Measurements from ENCODE around the gene MACC1. TPM values are rescaled to one million over a fixed set of nuclear protein-coding genes. Genes with fewer than 3 reads are reported as not detected.

MACC1 gene
- total and polyA plus RNA-seq, 9 of the 15 experiments (the other 6 are each of a cell fraction or from before 2014, with no cell fraction given) = 5.9 to 30.2 (median 10.4) TPM

- TF ChIP-seq ZHX1 (conservative IDR thresholded peaks at IDR 0.05; ENCODE audit: low read length) = no peak
- 0 out of 2 replicates have a peak, but pooled peaks have one; percentile 31 for TF ChIP-seq SUPT5H (IDR thresholded peaks at IDR 0.05)
- TF ChIP-seq E2F1 (CRISPR knock-in tag; IDR thresholded peaks at IDR 0.05) = no peak
- no peak for TF ChIP-seq TEAD2 (tag; IDR thresholded peaks at IDR 0.05)
- no peak for TF ChIP-seq WHSC1 (IDR thresholded peaks at IDR 0.05; ENCODE audit: low read length)
- TF ChIP-seq L3MBTL2 (IDR thresholded peaks at IDR 0.05) = peak; percentile 79
- TF ChIP-seq ZNF764 (CRISPR knock-in tag; IDR thresholded peaks at IDR 0.05; ENCODE audit: low read depth) = no peak
- 0 out of 2 replicates have a peak, but pooled peaks have one; percentile 48 for TF ChIP-seq SMAD4 (CRISPR knock-in tag; conservative IDR thresholded peaks at IDR 0.05)
- TF ChIP-seq RREB1 (CRISPR knock-in tag; IDR thresholded peaks at IDR 0.05) = no peak
- TF ChIP-seq CBX5 (IDR thresholded peaks at IDR 0.05; ENCODE audit: borderline replicate concordance, low read depth) = no peak
- TF ChIP-seq CTCFL (IDR thresholded peaks at IDR 0.05; ENCODE audit: borderline replicate concordance, insufficient read depth, low read depth, low read length, poor library complexity, severe bottlenecking) = peak; percentile 94
- TF ChIP-seq POLR2AphosphoS5 (IDR thresholded peaks at IDR 0.05; ENCODE audit: control insufficient read depth, insufficient read depth, low read depth, low read length) = no peak
Observed at GRCh38 chr7:20217193-20217948, at the start of gene MACC1 (continued).
